Glomerular visceral epithelial cell (primary cell): ENCODE results near the gene PPP2R1B.
"Not testable (repeated sequence)": the region's sequence is repeated elsewhere in the genome, so short reads cannot be mapped to it uniquely, and the experiment has no call there.

ENCODE experiments used
- DNase-seq: peaks from one replicate; pipeline ENCODE4 v3.0.0-alpha.2; 2016; ENCODE audit errors: extremely low spot score

Gene PPP2R1B

DNA sequence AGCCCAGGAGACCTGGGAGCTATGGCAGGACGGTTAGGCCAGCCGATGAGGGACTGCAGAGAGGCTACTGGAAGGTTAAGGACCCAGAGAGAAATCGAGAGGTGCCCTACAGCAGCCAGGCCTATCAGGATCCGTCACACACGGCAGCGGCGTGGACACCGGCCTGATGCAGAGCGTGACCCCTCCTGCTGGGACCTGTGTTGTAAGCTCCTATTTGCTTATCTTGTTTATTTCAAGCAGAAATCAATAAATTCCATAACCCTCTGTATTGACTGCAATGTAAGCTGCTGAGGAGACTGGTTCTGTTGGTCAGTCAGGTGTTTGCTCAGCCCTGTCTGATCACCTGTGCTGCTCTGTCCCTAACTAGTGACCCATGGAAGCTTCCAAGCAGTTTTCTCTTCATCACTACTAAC lies 39.9 kb downstream of the PPP2R1B start:
- DNase-seq, result no peak

DNA sequence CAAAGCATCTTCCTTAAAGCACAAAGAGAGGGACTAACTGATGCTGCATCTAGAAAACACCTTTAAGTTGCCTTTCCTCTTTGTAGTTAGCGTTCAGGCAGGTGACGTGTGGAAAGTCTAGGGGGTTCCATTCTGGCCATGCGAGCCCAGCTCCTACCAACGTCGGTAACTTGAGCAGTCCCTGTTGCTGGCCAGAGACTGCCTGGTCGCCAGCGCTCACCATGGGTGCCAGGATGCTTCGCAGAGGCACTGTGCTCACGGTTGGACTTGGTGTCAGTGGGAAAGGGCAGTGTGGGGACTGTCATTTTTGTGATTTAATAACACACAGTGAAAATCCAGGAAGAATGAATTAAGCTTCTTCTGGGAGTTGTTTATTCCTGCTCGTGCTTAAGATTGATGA lies 40.6 kb downstream of the PPP2R1B start:
- DNase-seq, result no peak

DNA sequence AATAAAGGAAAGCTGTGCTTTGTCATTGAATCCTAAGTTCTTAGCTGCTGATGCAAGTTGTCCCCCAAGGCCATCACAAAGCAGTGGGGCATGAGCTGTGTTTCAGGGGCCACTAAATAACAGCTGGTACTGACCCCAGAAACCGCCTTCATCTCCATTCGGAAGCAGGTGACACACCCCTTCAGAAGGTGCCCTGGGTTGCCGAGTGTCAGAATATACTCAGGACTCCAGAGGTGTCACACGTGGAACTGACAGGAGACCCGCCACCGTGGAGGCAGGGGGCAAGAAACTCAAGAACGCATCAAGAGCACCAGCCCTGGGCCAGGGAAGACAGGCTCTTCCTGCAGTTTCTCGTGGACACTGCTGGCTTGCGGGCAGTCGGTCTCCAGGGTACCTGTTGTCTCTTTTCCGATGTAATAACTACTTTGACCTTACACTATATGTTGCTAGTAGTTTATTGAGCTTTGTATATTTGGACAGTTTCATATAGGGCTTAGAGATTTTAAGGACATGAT lies 41.5 kb downstream of the PPP2R1B start:
- no peak for DNase-seq

DNA sequence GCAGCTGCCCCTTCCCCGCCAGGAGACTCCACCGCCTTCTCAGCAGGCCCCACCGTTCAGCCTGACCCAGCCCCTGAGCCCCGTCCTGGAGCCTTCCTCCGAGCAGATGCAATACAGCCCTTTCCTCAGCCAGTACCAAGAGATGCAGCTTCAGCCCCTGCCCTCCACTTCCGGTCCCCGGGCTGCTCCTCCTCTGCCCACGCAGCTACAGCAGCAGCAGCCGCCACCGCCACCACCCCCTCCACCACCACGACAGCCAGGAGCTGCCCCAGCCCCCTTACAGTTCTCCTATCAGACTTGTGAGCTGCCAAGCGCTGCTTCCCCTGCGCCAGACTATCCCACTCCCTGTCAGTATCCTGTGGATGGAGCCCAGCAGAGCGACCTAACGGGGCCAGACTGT lies 42.6 kb downstream of the PPP2R1B start:
- DNase-seq, result no peak

DNA sequence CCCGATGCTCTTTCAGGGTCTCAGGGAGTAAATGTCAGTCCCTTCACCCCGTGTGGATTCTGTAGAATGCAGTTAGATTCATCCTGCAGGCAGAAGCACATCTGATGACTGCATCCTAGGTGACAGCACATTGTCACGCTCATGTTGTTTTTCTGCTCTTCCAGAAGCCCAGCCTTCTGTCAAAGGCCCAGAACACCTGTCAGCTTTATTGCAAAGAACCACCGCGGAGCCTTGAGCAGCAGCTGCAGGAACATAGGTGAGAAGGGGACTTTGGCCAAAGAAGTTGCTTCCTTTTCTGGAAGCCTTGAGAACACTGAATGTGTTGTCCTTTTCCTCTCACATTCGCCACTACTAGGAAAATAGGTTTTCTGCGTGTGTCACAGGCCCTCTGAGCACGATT lies 43.7 kb downstream of the PPP2R1B start:
- DNase-seq, result no peak

DNA sequence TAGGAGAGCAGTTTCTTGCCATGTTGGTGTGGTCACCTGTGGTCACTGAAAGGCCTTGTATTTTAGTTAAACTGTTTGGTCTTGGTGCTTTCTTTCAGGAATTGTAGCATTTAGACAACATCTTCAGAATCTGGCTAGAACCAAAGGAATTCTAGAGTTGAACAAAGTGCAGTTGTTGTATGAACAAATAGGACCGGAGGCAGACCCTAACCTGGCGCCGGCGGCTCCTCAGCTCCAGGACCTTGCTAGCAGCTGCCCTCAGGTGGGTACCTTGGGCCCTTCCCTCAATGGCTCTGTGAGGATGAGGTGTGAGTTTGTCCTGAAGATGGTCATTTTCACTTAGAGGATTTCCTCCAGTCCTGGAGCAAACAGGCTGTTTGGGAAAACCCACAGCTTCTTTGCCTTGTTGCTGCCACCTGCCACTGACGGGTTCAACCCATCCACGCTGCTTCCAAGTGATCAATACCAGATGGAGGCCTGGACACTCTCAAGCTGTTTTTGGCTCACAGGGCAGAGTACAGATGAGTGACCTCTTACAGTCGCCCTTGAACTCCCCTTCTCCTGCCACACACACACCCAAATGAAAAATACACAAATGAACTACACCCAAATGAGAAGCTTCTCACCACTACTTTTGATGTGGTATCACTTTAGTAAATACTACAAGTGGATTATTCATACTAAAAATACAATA lies 45.2 kb downstream of the PPP2R1B start:
- no peak for DNase-seq

DNA sequence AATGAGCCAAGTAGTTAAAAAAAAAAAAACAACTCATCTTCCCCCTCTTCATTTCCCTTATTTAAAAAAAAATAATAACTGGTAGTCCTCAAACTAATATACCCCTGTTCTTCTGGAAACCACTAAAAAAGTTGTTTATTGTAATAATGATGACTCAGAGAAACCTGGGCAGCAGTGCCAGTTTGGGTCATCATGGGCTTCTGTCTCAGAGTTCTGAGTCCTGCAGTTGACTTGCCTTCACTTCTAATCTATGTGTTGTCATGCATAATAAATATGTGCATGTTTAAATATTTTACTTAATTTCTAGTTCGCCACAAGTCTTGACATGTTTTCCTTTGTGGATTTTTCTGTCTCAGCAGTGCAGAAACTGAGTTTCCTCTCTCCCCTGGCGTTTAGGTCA lies 46.8 kb downstream of the PPP2R1B start:
- peak; percentile 14 for DNase-seq

DNA sequence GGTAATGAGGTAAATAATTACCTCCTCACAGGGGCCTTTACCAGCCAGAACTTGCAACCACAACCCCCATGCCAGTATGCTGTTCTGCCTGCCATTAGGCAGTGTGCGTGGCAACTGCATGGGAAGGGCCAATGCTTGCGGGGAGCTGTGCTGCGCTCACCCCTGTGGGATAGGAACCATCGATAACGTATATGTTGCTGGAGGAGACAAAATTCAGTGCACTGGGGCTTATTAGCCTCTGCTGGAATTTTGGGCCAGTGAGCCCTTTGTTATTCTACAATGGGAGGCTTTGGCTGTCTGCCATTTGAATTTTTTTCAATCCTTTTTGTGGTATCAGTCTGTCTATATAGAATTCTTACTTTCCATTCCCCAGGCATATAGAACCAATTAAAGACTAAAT lies 47.3 kb downstream of the PPP2R1B start:
- DNase-seq, result no peak

DNA sequence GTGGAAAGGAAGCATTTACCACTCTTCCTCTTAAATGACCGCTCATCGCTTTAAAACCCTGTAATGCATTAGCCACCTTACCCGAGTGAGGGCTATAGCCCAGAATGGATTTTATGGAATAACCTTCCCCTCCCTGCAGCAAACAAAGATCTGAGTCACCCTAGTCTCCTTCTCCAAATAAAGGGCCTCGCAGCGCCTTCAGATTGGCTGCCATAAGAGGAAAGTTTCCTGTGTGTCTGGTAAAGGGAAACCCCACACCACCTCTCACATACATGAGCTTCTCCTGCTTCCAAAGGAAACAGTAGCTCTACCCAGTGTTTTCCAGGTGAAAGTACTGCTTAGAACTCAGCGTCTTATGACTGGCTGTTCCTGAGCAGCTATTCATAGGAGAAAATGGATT lies 47.8 kb downstream of the PPP2R1B start:
- peak; percentile 65 for DNase-seq

DNA sequence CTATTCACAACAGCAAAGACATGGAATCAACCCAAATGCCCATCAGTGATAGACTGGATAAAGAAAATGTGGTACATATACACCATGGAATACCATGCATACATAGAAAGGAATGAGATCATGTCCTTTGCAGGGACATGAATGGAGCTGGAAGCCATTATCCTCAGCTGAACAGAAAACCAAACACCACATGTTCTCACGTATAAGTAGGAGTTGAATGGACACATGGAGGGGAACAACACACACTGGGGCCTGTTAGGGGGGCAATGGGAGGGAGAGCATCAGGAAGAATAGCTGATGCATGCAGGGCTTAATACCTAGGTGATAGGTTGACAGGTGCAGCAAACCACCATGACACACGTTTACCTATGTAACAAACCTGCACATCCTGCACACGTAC lies 48.5 kb downstream of the PPP2R1B start:
- not testable (repeated sequence) for DNase-seq

DNA sequence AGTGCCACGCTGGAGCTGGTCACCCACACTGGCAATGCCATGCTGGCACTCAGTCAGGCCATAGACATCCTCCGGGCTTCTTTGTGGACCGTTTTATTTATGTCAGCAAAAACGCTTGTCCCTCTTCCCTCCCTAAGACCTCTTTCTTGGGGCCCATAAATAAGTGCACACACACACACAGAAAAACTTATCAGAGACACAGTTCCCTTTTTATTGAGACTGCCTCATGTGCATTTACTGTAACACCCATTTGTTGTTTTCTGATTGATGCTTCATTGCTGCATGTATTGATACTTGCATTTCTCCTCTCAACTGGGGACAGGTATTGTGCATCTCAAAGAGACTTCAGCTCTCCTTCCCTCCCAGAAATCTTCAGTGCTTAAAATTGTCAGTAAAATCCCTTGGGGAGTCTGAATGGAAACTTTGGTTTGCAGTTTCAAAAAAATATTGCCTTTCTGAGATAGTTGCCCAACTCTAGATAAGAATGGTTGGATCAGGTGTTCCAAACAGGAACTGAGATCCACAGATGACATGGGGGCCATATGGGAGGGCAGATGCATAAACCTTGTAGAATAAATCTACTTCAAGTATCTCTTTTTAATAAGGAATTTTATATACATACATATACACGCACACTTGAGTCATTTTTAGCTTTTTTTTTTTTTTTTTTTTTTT lies 50.9 kb downstream of the PPP2R1B start:
- DNase-seq, result no peak

DNA sequence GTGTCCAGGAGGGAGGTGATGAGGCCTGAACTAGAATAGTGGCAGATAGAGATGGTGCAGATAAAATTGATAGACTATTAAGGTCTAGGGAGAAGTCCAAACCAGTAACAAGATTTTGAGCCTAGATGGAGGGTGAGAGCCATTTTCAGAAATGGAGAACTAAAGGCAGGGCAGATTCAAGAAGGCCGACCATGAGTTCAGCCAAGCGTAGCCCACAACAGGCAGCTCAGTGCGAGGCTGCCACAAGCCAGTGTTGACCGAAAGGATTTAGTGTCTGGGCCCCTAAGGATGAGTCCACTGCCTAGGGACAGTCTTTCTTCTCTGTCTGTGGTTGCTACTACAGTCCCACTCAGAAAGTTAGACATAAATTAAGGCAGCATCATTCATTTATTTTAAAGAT lies 51.7 kb downstream of the PPP2R1B start:
- DNase-seq, result no peak

DNA sequence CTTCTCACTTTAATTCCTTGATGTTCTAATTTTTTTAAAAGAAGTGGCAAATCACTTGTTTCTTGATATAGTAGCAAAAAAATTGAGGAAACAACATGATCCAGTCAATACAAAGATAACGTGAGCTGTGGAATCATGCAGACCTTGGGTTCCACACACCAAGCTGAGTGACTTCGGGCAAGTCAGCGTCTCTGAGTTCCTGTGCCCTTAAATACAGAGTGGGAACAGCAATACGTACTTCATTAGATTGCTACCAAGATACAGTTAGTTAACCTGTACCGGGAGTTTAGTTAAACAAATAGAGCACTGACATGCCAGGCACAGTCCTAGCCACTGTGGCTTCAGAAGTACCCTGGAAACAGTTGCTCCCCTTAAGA lies 58.5 kb downstream of the PPP2R1B start:
- no peak for DNase-seq

DNA sequence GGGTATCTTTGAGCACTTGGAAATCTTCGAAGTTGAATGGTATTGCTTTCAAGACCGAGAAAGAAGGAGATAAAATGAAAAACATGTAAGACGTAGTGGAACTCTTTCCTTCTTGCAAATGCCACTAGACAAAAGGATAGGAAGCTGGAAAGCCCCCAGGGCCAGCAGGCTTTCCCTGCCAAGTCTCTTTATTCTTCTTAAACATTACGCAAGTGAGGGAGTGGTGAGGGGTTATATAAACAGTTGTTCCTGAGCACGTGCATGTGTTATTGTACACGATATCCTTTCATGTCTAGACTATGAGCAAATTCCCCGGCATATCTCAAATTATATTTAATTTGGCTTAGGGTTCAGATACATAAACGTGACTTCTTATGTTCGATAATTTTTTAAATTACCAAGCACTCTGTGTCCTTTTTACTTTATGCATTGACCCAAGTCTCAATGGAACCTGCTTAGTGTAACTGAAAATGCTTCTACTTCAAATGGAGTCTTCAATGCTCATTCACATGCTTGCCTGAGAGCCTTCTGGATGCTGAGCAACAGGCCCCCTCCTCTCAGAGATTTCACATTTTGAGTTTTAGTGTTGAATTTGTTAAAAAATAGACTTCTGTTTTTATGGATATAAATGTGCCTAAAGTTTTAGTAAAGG lies 59.0 kb downstream of the PPP2R1B start:
- no peak for DNase-seq

DNA sequence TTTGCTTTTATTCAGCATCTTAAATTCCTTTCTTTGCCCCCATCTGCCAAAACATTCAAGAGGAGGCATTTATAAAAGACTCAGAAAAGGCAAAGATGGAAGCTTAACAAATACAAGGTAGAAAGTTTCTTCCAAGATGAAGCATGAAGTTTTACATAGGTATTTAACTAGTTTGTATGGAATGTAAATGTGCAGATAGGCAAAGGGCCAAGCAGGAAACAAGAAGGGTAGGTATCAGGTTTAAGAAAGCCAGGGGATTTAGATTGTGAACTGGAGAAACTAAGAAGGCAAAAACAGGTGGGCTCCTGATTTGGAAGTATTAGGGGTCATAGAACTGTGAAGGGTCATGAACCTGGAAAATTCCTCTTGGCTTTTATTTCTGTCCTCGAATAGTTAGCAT lies 62.6 kb downstream of the PPP2R1B start:
- DNase-seq, result no peak

DNA sequence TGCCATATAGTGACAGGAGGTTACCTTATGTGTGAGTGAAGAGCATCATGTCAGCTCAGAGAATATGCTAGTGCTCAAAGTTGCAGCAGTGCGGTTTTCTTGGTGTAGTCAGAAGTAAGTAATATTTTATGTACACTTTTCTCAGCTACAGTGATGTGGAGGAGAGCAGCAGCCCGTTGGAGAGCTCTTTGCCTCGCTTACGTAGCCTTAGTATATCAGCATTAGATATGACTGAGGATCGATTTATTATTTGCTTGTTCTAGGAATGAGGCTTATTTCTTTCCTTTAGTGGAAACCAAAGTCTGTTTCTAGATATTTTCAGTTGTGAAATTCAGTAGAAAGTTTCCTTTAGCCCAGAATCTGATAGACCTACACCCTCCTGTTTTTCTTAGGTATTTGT lies 63.6 kb downstream of the PPP2R1B start:
- no peak for DNase-seq

DNA sequence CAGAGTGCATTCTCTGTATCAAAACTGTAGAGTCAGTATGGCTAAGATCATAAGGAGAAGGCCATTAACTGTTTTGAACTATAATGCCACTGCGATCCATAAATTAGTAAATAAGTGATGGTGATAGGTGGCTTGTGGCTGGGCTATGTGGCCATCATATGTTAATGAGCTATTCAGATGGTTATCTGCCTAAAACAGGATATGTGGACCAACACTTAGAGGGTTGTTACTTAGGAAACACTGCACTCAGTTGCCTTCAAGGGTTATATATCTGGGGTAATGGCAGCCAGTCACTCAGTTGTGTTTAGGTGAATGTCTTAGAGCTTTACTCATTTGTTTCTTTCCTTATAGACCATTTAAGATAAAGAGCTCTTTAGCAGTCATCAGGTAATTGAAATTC lies 66.0 kb downstream of the PPP2R1B start:
- no peak for DNase-seq

DNA sequence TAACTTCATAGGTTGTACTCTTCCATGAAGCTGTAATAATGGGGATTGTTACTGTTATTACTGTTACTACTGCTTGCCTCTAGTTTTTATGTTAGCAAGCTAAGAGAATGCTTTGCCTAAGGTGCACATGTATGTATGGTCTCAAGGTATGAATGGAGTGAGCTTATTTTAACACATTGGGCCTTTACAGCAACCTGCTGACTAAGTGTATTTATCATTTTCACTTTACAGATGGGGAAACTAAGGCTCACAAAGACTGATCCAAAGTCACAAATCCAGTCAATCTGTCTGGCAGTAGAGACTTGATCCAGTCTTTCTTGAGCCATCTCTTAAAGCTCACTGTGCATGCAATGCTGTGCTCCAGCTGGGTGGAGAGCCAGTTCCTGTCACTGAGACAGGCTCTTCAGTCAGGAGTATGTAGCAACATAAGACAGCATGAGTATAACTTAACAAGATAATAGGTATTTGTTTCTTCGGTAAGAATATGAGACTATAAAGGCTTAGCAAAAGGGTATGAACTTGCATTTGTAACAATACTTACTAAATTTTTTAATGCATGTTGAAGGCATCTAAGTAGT lies 66.5 kb downstream of the PPP2R1B start:
- DNase-seq, result no peak

DNA sequence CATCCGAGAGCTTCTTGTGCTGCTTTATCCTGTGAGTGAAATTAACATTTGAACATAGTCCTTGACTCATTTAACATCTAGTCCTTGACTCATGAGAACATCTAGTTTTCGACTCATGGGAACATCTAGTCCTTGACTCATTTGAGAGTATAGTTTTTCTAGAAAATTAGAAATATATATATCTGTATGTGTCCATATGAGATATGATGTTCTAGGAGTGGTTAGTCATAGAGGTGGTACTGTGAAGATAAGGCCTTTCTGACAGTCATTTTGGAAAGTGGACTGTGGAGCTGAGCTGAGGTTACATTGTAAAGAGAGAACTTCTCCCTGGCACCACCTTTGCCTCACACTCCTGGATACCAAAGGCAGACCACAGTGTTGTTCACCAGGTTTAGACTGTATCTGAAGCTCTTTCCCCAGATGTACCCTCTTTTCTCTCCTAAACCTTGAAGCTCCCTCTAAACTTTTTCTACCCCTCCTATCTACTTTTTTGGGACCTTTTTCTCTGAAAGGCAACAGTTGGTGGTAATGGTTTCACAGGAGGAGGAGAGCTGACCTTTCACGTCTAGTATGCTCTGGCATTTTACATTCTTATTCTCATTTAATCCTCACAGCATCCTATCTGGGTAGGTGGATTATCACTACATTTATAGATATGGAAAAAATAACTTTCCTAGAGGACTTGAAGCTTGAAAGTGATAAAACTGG lies 67.2 kb downstream of the PPP2R1B start:
- no peak for DNase-seq

DNA sequence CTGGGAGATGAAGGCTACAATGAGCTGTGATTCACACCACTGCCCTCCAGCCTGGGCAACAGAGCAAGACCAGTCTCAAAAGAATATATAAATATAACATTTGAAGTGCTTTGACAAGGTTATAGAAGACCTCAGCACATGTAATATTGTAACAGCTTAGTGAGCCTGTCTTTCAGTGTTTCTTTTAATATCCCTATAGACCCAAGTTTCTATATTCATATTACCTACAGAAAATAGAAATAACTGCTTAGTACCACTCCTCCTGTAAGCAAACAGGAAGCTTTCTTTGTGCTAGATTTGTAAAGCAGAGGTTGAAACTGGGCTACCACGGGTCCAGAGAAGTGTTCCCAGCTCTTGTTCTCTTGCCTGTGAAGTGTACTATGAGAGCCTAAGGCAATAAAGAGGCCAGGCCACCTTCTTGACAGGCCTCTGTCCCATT lies 68.2 kb downstream of the PPP2R1B start:
- DNase-seq, result peak; percentile 13

DNA sequence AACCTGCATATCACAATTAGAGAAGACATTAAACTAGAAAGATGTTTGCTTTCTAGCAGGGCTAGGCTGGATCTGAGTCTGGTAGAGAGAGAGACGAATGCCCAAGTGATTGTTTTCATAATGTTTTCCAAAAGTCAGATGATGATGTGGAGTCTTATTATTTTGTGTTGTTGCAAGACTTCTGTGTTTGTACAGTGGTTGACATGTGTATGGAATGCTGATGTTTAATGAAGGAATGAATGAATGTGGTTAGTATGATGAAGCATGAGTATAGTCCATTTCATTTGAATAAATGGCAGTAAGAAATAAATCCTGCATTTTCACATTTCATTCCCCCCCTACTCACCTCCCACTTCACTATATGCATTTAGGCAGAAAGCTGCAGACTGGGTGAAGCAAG lies 69.6 kb downstream of the PPP2R1B start:
- DNase-seq, result no peak

DNA sequence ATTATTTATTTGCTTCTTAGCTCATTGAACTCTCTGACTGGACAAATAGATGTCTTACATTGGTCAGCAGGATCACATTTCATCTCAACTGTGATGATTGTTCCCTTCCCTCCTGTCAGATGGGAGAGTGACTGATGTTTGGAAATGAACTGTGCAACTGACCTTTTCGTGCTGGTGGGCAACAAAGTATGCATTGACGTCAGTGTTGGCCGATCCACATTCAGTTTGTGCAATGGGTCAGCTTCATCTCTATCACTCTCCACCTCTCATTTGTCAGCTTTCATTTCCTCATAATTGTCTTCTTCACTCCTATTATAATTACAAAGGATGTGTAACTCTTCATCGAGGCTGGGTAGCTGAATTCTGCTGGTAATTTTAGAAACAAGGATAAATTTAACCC lies 71.3 kb downstream of the PPP2R1B start:
- DNase-seq, result peak; percentile 61
